Neural cell (in vitro differentiated cells): Measurements from ENCODE around the gene LUZP1. TPM values are rescaled to one million over a fixed set of nuclear protein-coding genes. Genes with fewer than 3 reads are reported as not detected.

ENCODE experiments used
- H2AFZ ChIP-seq: fragments of 200-600, 300-800 bp; sonication (generic), shearing (Covaris generic); 2 replicates; pipeline ENCODE4 v1.6.0; 2014; ENCODE audit warnings: low read depth, mild to moderate bottlenecking, antibody characterized with exemption, low read length, moderate library complexity
- H3F3A ChIP-seq: fragments of 200-600 bp; shearing (Covaris generic); 2 replicates; pipeline ENCODE4 v1.6.1; 2016; ENCODE audit warnings: mild to moderate bottlenecking, moderate library complexity, mixed read lengths, antibody characterized with exemption, low read length; ENCODE audit not compliant: insufficient read depth, poor library complexity, severe bottlenecking
- H3K27ac ChIP-seq: fragments of 200-600, 300-800 bp; sonication (generic), shearing (Covaris generic); 2 replicates; pipeline ENCODE4 v1.5.1; 2014; ENCODE audit warnings: mild to moderate bottlenecking, low read length, moderate library complexity
- H3K27me3 ChIP-seq: fragments of 300-800, 200-600 bp; sonication (generic), shearing (Covaris generic); 2 replicates; pipeline ENCODE4 v1.6.0; 2014; ENCODE audit warnings: mild to moderate bottlenecking, low read depth, low read length, moderate library complexity; ENCODE audit not compliant: insufficient read depth
- H3K36me3 ChIP-seq: fragments of 300-800, 200-600 bp; sonication (generic), shearing (Covaris generic); 2 replicates; pipeline ENCODE4 v1.5.1; 2014; ENCODE audit warnings: mild to moderate bottlenecking, antibody characterized with exemption, low read length, moderate library complexity; ENCODE audit not compliant: insufficient read depth
- H3K4me2 ChIP-seq: fragments of 300-800, 200-600 bp; sonication (generic), shearing (Covaris generic); 2 replicates; pipeline ENCODE4 v1.6.0; 2014; ENCODE audit warnings: mild to moderate bottlenecking, low read length
- H3K4me3 ChIP-seq: fragments of 300-800, 200-600 bp; sonication (generic), shearing (Covaris generic); 2 replicates; pipeline ENCODE4 v1.5.1; 2014; ENCODE audit warnings: mild to moderate bottlenecking, low read length, moderate library complexity
- H3K79me2 ChIP-seq: fragments of 200-600 bp; shearing (Covaris generic); replicated peaks from 2 replicates; pipeline ENCODE4 v1.6.0; 2014; ENCODE audit warnings: mild to moderate bottlenecking, low read length, moderate library complexity; ENCODE audit not compliant: insufficient read depth
- H3K9ac ChIP-seq: fragments of 300-800, 200-600 bp; sonication (generic), shearing (Covaris generic); 2 replicates; pipeline ENCODE4 v1.6.1; 2016; ENCODE audit warnings: mild to moderate bottlenecking, low read length, mixed read lengths
- H3K9me2 ChIP-seq: fragments of 200-600 bp; shearing (Covaris generic); 2 replicates; pipeline ENCODE4 v1.6.1; 2016; ENCODE audit warnings: mild to moderate bottlenecking, low read length, mixed read lengths; ENCODE audit not compliant: insufficient read depth
- H3K9me3 ChIP-seq: fragments of 200-600, 300-800 bp; sonication (generic), shearing (Covaris generic); 2 replicates; pipeline ENCODE4 v1.6.1; 2016; ENCODE audit warnings: mild to moderate bottlenecking, mixed run types, low read length, moderate library complexity, mixed read lengths
- H4K20me1 ChIP-seq: fragments of 200-600 bp; shearing (Covaris generic); 2 replicates; pipeline ENCODE4 v1.6.1; 2016; ENCODE audit warnings: mild to moderate bottlenecking, mixed run types; ENCODE audit not compliant: insufficient read depth
- CTCF ChIP-seq: fragments of 450-650 bp; IDR thresholded peaks from 2 replicates; pipeline ENCODE4 v1.5.1; 2014; ENCODE audit warnings: antibody characterized with exemption, mild to moderate bottlenecking, moderate library complexity; ENCODE audit not compliant: poor library complexity, severe bottlenecking
- EP300 ChIP-seq: fragments of 450-650 bp; conservative IDR thresholded peaks from 2 replicates; pipeline ENCODE4 v1.6.1; 2014; ENCODE audit warnings: antibody characterized with exemption, mild to moderate bottlenecking, moderate library complexity; ENCODE audit not compliant: poor library complexity, severe bottlenecking
- EZH2 ChIP-seq: fragments of 200-600, 300-800 bp; shearing (Covaris generic), sonication (generic); IDR thresholded peaks from 2 replicates; pipeline ENCODE4 v1.6.1; 2014; ENCODE audit warnings: antibody characterized with exemption, low read length, borderline replicate concordance, mild to moderate bottlenecking; ENCODE audit not compliant: insufficient read depth, poor library complexity, severe bottlenecking
- MXI1 ChIP-seq: fragments of 450-650 bp; conservative IDR thresholded peaks from 2 replicates; pipeline ENCODE4 v1.6.1; 2014; ENCODE audit warnings: antibody characterized with exemption, mild to moderate bottlenecking; ENCODE audit not compliant: poor library complexity, severe bottlenecking
- POLR2AphosphoS5 ChIP-seq: IDR thresholded peaks from 2 replicates; pipeline ENCODE4 v1.6.1; 2012
- RAD21 ChIP-seq: fragments of 450-650 bp; conservative IDR thresholded peaks from 2 replicates; pipeline ENCODE4 v1.6.1; 2014; ENCODE audit warnings: antibody characterized with exemption, mild to moderate bottlenecking, moderate library complexity
- REST ChIP-seq: IDR thresholded peaks from 2 replicates; pipeline ENCODE4 v1.6.1; 2012; ENCODE audit warnings: borderline replicate concordance
- SMC3 ChIP-seq: fragments of 450-650 bp; conservative IDR thresholded peaks from 2 replicates; pipeline ENCODE4 v1.6.1; 2014; ENCODE audit warnings: antibody characterized with exemption, mild to moderate bottlenecking, moderate library complexity; ENCODE audit not compliant: poor library complexity
- TAF1 ChIP-seq: IDR thresholded peaks from 2 replicates; pipeline ENCODE4 v1.6.1; 2012; ENCODE audit warnings: low read depth
- polyA plus RNA-seq: library from polyadenylated mRNA; depleted of rRNA; stranded (reverse); fragments of >200 nt; gene quantifications from 2 replicates; pipeline ENCODE4 v1.2.3, GENCODE V29; 2014

The LUZP1 gene
- polyA plus RNA-seq, 1 donor from 2014 or later: 2.3 TPM

GRCh38 chr1:23159963-23160877 lies 8.4 kb downstream of the LUZP1 start:
- H3K79me2 ChIP-seq: peaks cover 60% of the 10 kb centered on the region
- no peaks in the 10 kb centered on the region for H3F3A ChIP-seq
- no peaks in the 10 kb centered on the region for H3K36me3 ChIP-seq
- H3K4me2 ChIP-seq: no peak overlapping the region
- H3K4me3 ChIP-seq: no peak overlapping the region
- no peaks in the 10 kb centered on the region for H3K9me2 ChIP-seq
- H3K27me3 ChIP-seq: no peaks in the 10 kb centered on the region
- TF ChIP-seq RAD21 (no peak), POLR2AphosphoS5 (no peak), TAF1 (no peak), EP300 (no peak), REST (no peak)
- no peaks in the 10 kb centered on the region for H4K20me1 ChIP-seq
- H2AFZ ChIP-seq: no peak overlapping the region
- no peaks in the 10 kb centered on the region for H3K9me3 ChIP-seq
- no peak overlapping the region for H3K9ac ChIP-seq
- H3K27ac ChIP-seq: no peak overlapping the region

- H2AFZ ChIP-seq: no peak overlapping the region
- H3K9me2 ChIP-seq: no peaks in the 10 kb centered on the region
- H3K4me2 ChIP-seq: no peak overlapping the region
- peaks cover 44% of the 10 kb centered on the region for H3K79me2 ChIP-seq
- TF ChIP-seq REST: no peak
- TF ChIP-seq MXI1: no peak
- no peak for TF ChIP-seq EP300
- no peak for TF ChIP-seq RAD21
- no peak for TF ChIP-seq POLR2AphosphoS5
- no peak for TF ChIP-seq SMC3
- no peak for TF ChIP-seq EZH2
- TF ChIP-seq TAF1: no peak
- TF ChIP-seq CTCF: no peak
- no peak overlapping the region for H3K27ac ChIP-seq
- no peaks in the 10 kb centered on the region for H3K27me3 ChIP-seq
- H4K20me1 ChIP-seq: no peaks in the 10 kb centered on the region
- no peaks in the 10 kb centered on the region for H3F3A ChIP-seq
- H3K4me3 ChIP-seq: no peak overlapping the region
- no peaks in the 10 kb centered on the region for H3K9me3 ChIP-seq
- no peak overlapping the region for H3K9ac ChIP-seq
- H3K36me3 ChIP-seq: no peaks in the 10 kb centered on the region
These were observed 11.7 kb downstream of the LUZP1 start for GRCh38 chr1:23156940-23157339.
